GM21526 (cell line): ENCODE measurements around the gene S100P.
A peak's percentile ranks its signal among the peaks of the same experiment; 100 is the strongest.

Source experiments
- ATAC-seq: cut with Tn5 transposase; IDR thresholded peaks from one replicate; pipeline ENCODE4 v1.9.1; 2021; ENCODE audit warnings: moderate library complexity; ENCODE audit not compliant: unreplicated experiment, low FRiP score

Gene S100P

DNA sequence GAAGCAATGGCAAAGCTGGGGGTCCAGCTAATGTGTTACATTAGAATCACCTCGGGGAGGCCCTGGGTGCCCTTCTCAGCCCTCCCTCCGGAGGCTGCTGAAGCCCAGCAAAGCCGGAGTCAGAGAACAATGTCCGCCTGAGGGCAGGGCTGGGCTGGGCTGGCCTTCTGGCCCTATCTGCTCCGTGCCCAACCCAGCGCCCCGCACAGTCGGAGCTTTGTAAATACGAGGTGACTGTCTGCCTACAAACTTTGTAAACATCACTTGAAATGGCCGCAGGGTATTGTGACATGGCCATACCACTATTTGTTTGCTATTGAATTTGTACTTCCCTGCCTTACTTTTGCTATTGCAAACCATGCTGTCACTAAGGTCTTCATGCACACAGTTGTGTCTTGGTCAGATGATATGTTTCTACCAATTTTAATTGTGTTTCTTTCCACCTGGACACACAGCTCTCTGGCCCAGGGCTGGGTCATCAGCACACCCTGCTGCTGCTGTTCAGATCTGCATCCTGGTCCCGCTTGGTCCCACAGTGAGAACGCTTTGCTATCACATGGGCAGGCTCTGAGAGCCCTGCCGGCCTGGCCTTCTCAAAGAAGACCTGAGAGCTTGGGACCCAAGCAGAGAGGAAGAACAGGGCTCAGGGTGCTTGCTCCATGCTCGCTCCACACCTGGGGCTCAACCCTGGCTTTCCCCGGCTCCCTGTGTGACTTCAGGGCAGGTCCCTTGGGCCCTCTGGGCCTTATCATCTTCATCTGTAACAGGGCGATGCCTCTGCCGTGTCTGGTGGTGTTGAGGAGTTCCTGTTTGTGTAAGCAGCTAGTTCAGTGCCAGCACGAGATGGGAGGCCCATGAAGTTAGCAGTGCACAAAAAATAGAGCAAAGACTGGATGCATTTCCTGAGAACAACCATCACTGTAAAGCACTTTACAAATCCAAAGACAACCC is 2.3 kb downstream of the S100P start:
- no peak for ATAC-seq

DNA sequence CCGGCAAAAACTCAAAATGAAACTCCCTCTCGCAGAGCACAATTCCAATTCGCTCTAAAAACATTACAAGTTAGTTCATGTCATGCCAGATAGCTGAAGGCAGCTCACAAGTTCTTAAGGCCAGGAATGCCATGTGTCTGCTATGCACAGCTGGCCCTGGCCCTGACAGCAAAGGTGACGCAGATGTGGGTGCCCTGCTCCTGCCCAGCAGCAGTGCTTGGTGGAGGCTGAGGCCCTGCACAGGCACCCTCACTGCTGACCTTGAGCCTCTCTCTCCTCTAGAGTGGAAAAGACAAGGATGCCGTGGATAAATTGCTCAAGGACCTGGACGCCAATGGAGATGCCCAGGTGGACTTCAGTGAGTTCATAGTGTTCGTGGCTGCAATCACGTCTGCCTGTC is 2.9 kb downstream of the S100P start:
- ATAC-seq = no peak

DNA sequence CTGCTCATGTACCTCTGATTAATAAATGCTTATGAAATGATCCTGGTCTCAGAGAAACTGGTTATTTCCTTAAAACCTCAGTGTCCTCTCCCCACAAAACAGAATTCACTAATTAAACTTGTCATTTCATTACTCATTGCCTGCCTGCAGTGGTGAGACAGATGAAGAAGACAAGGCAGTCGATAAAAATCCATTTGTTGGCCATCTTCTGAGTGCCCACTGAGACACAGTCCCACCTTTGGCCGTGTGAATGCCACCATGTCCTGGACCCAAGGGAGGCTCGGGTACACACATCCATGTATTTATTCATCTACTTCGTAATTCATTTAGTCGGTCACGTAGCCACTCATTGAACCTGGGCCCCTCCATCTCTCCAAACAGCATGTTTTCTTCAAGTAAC is 3.5 kb downstream of the S100P start:
- no peak for ATAC-seq

DNA sequence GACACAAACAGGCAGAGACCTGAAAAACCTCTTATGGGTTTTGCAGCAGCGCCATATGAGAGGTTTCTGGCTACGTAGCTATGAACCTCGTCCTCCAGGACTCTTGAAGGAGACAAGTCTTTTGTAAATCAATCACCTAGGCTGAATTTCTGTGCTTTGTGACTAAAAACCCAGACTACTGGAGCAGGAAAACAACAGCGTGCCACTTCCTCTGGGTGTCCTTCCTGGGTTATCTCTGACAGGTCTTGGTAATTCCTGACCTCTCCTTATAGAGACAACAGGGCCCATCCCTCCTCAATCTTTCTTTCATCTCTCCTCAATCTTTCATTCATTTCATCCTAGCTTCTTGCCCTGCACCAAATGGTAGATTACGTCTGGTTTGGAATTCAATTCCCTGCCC is 5.7 kb downstream of the S100P start:
- no peak for ATAC-seq

DNA sequence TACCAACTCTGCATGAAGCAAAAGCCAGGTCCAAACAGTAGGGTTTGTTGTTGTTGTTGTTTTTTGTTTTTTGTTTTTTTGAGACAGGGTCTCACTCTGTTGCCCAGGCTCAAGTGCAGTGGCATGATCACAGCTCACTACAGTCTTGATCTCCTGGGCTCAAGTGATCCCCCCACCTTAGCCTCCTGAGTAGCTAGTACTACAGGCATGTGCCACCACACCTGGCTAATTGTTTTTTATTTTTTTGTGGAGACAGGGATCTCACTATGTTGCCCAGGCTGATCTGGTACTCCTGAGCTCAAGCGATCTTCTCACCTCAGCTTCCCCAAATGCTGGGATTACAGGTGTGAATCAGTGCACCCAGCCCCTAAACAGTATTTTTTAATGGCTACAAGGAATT is 6.2 kb downstream of the S100P start:
- ATAC-seq = no peak

DNA sequence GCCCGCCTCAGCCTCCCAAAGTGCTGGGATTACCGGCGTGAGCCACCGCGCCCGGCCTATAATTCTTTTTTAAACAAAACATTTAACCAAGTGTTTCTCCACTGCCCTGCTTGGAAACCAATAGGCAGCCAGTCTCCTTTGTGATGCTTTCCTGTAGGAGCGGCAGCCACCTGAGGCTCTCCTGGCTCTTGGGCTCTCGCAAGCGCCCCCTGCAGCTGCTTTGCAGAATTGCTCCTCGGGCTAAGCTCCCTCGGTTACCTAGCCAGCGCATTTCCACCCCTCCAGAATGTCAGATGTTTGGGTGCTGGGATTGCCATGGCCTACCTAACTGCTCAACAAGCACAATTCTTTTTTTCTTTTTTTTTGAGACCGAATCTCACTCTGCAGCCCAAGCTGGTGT is 7.7 kb downstream of the S100P start:
- ATAC-seq = no peak

DNA sequence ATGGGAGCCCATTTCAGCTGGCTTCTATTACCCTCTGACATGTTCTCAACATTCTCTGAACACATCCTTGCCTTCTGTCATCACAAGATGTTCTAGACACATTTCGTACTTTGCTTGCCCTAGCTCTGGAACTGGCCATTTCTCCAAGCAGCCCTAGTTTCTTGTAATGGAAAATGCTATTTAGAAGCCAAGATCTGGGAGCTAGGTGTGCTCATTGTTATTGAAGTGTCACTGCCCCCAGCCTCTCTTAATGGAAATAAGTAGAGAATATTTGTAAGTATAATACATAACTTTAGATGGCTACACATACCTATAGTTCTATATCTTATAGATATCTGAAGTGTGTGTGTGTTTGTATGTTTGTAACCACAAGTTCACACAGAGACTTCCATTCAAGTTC is 9.1 kb downstream of the S100P start:
- no peak for ATAC-seq

DNA sequence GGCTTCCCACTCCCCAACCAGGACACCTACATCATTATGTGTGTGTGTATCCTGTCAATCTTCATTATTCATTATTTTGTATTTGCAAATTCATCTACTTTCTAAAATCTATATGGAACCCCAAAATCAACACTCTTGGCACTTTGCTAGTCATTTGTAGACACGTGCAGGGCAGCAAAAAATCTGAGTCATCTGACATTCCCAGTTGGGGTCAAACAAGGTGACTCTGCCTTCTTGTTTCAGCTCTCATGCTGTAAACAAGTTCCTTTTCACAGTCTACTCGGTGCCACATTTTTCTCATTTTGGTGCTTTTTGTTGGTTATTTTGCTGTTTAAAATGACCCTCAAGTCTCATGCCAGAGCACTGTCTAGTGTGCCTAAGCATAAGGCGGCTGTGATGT is 10.1 kb downstream of the S100P start:
- no peak for ATAC-seq

DNA sequence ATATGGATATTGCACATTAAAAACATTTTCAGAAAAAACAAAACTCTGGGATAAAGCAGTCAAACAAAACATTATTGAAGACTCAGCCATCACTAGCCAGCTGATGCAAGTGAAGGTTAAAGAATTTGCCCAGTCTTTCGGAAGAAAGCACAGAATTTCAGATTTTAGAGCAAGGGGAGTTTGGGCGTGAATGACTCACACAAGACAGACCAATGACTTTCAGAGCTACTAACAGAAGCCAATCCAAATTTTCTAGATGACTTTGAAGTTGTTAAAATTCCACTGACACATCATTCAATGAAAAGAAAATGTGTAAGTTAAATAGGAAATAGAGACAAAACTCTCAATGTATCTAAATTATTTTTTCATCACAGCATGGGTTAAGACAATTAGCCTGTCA is 12.0 kb downstream of the S100P start:
- no peak for ATAC-seq

DNA sequence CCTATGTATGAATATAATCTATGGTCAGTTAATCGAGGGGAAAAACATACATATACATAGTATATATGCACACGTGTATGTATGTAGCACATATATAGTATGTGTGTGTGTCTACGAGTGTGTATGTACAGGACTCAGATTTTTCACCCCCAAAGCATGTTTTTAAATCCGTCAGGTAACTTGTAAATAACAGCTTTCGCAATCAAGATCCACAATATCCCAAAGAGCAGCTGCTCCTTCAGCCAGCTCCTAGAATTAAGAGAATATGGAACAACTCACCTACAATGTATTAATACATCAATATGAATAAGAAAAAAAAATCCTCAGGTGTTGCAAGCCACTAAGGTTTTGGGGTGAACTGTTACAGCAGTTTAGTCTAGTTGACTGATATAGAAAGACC is 12.5 kb downstream of the S100P start:
- no peak for ATAC-seq

DNA sequence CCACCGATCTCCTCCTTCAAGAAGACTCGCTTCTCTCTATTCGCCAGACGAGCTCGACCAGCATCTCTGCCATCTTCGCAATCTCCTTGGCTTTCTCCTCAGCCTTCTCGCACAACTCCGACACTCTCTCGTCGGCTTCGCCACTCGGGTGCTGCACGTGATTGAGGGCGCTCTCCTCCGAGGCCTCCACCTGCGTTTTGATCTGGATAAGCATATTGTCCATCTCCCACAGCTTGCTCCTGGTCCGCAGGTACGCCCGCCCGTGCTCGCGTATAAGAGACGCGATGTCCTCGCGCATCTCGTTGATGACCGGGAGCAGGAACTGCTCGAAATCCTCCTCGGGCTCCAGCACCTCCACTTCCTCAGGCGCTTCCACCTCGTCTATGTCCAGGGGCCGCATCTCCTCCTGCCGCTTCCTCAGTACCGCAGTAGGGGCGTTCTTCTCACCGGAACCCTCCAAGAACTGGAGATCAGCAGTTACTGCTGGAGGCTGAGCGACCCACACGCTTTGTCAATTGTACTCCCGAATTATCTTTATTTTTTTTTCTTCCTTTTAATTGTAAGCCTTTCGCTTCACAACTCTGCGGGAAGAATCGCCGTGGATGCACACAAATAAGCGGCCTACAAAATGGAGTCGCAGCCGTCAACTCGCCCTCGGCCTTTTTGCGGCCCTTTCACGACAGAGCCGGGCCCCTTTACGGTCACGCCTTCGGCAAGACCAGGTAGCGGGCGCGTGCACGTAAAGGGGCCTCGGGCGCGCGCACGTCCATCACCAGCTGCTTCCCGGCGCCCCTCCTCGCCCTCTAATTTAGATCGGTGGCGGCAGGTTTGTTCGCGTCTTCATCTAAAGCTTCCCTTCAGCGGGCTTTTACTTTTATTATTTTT is 15.8 kb downstream of the S100P start, which contains the start of gene MRFAP1L1:
TSS of gene MRFAP1L1 (minus strand) at position 636 of the 885 bp plus-strand sequence. CDS start at position 400, 236 bp downstream.
- peak; percentile 50 for ATAC-seq

DNA sequence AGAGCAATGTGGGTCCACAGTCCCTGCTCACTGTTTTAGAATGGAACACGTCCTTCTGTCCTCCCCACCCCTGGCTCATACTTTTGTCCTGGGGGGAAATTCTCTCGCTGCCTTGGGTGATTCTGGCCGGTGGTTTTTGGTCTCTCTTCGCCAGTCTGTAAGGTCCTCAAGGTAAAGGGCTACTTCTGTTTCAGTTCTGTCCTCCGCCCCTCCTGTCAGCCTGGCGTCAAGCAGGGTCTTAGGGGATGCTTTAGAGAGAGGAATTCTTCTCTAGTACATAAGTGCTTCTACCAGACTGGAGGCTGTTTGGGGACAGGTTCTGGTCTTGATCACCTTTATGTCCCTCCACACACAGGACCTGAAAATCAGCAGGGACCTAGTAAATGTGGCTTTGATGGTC is 16.6 kb downstream of the S100P start:
- no peak for ATAC-seq

DNA sequence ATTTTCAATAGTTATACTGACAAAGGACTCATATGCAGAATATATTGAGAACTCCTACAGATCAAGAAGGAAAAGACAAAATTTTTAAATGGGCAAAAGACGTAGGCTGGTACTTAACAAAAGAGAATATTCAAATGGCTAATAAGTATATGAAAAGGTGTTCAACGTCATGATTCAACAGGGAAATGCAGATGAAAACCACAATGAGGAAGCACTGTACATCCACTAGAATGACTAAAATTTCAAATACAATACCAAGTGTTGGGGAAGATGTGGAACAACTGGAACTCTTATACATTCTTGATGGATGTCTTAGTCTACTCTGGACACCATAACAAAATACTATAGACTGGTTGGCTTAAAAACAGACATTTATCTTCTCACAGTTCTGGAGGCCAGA is 17.3 kb downstream of the S100P start:
- ATAC-seq = no peak

DNA sequence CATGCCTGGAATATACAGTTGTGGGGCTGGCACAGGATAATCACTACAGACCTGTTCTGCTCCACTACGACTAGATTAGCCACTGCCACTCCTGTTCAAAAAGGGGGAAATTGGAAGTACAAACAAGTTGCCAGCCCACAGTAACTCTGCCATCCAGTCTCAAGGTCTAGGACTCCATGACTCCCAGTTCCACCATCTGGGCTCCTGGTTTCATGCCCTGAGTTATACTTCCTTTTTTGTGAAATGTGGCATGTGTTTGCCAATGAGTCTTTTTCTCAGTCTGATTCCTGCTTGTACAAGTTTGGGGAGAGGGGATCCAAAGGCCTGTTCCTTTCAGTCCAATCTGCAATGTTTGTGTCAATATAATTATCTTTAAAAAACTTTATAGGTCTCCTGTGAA is 21.3 kb downstream of the S100P start:
- no peak for ATAC-seq

DNA sequence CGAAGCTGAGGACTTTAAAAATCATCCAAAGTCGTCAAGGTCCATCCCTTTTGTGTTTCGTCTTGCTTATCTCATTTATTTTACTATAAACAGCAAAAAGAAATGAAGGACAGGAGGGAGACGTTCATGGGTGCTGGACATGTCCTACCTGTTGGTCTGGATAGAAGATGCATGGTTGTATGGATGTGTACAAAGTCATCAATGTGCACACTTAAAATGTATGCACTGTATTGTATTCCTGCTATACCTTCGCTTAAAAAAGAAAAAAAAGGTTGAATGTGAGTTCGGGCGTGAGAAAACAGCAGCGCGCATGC is 22.0 kb downstream of the S100P start:
- ATAC-seq = peak; percentile 12

DNA sequence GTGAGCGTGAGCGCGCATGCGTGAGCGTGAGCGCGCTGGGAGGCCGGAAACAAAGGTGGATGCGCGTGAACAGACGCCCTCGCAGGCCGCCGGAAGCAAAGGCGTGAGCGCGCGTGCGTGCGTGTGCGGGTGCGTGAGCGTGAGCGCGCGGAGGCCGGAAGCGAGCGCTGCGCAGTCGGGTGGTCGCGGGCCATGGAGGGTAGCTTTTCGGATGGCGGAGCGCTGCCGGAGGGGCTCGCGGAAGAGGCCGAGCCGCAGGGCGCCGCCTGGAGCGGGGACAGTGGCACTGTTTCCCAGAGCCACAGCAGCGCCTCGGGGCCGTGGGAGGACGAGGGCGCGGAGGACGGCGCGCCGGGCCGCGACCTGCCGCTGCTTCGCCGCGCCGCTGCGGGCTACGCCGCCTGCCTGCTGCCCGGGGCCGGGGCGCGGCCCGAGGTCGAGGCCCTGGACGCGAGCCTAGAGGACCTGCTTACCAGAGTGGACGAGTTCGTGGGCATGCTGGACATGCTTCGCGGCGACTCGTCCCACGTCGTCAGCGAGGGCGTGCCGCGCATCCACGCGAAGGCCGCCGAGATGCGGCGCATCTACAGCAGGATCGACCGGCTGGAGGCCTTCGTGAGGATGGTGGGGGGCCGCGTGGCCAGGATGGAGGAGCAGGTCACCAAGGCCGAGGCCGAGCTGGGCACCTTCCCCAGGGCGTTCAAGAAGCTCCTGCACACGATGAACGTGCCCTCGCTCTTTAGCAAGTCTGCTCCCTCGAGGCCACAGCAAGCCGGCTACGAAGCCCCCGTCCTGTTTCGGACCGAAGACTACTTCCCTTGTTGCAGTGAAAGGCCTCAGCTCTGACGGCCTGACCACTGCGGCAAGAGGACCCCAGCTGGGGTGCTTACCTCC is 22.6 kb downstream of the S100P start, which contains the start of gene BLOC1S4:
TSS of gene BLOC1S4 (plus strand) at position 157 of the 894 bp plus-strand sequence. CDS start at position 193, 36 bp downstream.
- ATAC-seq = peak; percentile 76

DNA sequence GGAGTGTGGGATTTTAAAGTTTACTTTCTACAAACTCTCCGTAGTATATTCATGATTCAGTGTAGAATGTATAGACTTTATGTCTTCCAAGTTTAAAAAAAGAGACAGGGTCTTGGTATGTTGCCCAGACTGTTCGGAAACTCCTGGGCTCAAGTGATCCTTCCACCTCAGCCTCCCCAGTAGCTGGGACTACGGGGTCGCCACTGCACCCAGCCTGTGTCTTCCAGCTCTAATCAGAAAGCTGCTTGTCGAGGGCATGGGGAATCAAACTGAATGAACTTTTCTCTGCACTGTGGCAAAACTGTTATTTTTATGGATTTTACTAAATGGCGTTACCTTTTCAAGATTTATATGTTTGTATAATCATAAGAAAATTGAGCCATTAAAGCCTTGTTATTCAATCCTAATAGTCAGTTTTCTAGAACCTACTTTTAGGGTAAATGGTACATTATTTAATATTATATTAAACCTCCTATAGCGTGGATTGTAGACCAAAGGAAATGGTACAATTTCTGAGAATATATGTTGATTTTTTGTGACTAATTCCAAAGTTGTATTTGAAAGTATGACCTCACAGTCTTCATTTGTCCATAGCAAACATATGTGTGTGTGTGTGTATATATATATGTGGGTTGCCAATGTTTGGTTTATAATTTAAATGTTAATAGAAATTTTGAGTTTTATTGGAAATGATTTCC is 23.4 kb downstream of the S100P start:
- no peak for ATAC-seq

DNA sequence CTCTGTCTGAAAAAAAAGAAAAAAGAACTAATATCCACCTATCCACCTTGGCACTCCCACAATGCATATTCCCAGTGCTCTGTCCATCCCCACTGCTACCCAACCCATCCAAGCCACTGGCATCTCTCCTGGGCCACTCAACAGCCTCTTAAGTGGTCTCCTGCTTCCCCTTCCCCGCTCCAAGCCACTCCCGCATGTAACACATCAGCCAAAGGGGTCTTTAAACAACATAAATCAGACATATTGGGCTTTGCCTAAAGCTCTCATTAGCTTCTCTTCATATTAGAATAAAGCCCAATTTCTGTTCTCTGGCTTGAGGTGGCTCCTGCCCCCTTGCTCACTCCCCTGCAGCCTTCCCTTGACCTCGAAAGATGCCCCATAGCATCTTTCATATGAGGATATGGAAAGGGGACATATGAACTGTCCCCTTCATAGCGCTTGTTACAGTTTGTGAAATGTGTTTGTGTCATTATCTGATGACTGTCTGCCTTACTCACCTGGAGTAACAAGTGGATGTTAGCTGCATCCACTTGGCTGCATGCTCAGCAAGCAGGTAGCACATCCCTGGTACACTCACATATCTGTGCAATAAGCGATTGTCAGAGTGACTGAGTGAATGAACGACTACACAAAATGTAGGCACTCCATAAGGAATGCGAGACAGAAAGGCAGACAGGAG is 25.4 kb downstream of the S100P start:
- ATAC-seq = no peak

DNA sequence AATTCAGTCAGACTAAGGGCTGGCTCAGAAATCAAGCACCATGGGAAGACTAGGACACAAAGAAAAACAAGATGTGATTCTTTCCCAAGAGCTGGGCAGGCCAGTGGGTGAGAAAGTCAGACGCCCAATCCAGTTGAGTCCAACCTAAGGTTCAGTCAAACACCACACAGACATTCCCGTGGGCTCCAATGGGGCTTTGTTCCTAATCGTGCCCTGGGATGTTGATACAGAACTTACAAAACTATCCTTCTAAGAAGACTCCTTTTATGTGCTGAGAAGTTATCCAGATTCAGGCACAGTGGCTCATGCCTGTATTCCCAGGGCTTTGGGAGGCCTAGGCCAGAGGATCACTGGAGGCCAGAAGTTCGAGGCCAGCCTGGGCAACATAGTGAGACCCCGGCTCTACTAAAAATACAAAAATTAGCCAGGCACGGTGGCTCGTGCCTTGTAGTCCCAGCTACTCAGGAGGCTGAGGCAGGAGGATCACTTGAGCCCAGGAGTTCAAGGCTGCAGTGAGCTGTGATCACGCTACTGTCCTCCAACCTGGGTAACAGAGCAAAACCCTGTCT is 26.0 kb downstream of the S100P start:
- ATAC-seq = no peak
